ENCODE data around the gene MGLL.

GRCh38 chr3:127716384-127716783 is 105.9 kb downstream of the MGLL start:
- TF ChIP-seq CTCF (IDR thresholded peaks at IDR 0.05) (no peak), POLR2AphosphoS5 (IDR thresholded peaks at IDR 0.05) (no peak)

Data from suprapubic skin (tissue), 3 donors.